HG02588 (cell line): ENCODE results near the gene CEP97.

Source experiments
- ATAC-seq: cut with Tn5 transposase; IDR thresholded peaks from one replicate; pipeline ENCODE4 v1.9.1; 2021; ENCODE audit warnings: mild to moderate bottlenecking, moderate library complexity; ENCODE audit not compliant: unreplicated experiment

The CEP97 gene

GRCh38 chr3:101811875-101812274 is 87.5 kb downstream of the CEP97 start:
- no peak for ATAC-seq

- ATAC-seq: no peak
Measured at GRCh38 chr3:101812895-101813294, 88.5 kb downstream of the CEP97 start.

GRCh38 chr3:101813817-101814440 is 89.5 kb downstream of the CEP97 start:
- ATAC-seq: no peak

- no peak for ATAC-seq
Measured at GRCh38 chr3:101814835-101815234, 90.4 kb downstream of the CEP97 start.

- ATAC-seq: no peak
Measured at GRCh38 chr3:101816215-101817149, 92.1 kb downstream of the CEP97 start.

GRCh38 chr3:101817992-101818391 is 93.6 kb downstream of the CEP97 start:
- no peak for ATAC-seq

GRCh38 chr3:101819649-101820206 is 95.3 kb downstream of the CEP97 start:
- peak; percentile 60 for ATAC-seq
